K562 (cell line): ENCODE measurements around the gene RPL27A. TPM values are rescaled to one million over a fixed set of nuclear protein-coding genes. Genes with fewer than 3 reads are reported as not detected.

Experiments used
- ATAC-seq: fragments of 200-7000 bp; cut with Tn5 transposase; 3 replicates; pipeline ENCODE4 v1.9.1; 2020; ENCODE audit warnings: moderate library complexity
- BruUV-seq: library from RNA; stranded (reverse); fragments of 400-500 nt; replicated peaks from 2 replicates; lab custom pipeline; 2021; lab: Mats Ljungman, UMichigan
- CTCF ChIA-PET: fragments of 300-600 bp; formaldehyde crosslinking; extraction: SDS; loops from one replicate; lab custom pipeline; 2021; ENCODE audit warnings: low intra/inter-chr PET ratio; lab: Yijun Ruan, JAX
- POLR2A ChIA-PET: fragments of 300-600, 350-650 bp; sonication (Branson Sonifier 250); formaldehyde crosslinking; extraction: SDS; loops from one replicate; lab custom pipeline; 2021; ENCODE audit warnings: antibody characterized with exemption, inconsistent platforms; lab: Yijun Ruan, JAX
- DNase-seq, 4 experiments: peaks; one replicate each; pipeline versions ENCODE4 v3.0.0 to v3.0.0-alpha.2; 2011 to 2018; ENCODE audit warnings: low spot score in 3 of 4, mixed read lengths in 3 of 4; ENCODE audit errors: extremely low read depth in 1 of 4
- FAIRE-seq: peaks from 2 replicates; lab custom pipeline; 2011; peaks lifted over from hg19 to GRCh38; lab: Jason Lieb, UNC
- H2AFZ ChIP-seq: 2 replicates; pipeline ENCODE4 v1.6.0; 2011; ENCODE audit warnings: low read depth, low read length, control low read depth, inconsistent platforms
- H3K27ac ChIP-seq: fragments of 200-600 bp; 3 replicates; pipeline ENCODE4 v1.8.0; 2011; ENCODE audit warnings: low read depth, mild to moderate bottlenecking, control low read depth, inconsistent platforms, low read length, moderate library complexity, mixed read lengths; ENCODE audit errors: extremely low read depth
- H3K27me3 ChIP-seq, 2 experiments: fragments of 300-600 bp in 1 of 2; 2 replicates in 1 of 2; 3 replicates in 1 of 2; pipeline versions ENCODE4 v1.6.0 to v1.8.0; 2011; ENCODE audit warnings: inconsistent platforms in 2 of 2, low read length in 2 of 2, mild to moderate bottlenecking in 1 of 2, mixed read lengths in 1 of 2, moderate library complexity in 1 of 2; ENCODE audit not compliant: control insufficient read depth in 2 of 2, insufficient read depth in 2 of 2
- H3K36me3 ChIP-seq: fragments of 300-600 bp; 3 replicates; pipeline ENCODE4 v1.8.0; 2011; ENCODE audit warnings: mild to moderate bottlenecking, low read length, inconsistent platforms; ENCODE audit not compliant: control insufficient read depth, insufficient read depth
- H3K4me1 ChIP-seq, 2 experiments: fragments of 200-600 bp in 1 of 2; replicated peaks in 1 of 2; 2 replicates in 1 of 2; 3 replicates in 1 of 2; pipeline versions ENCODE4 v1.5.1 to v1.8.0; 2011; ENCODE audit warnings: inconsistent platforms in 2 of 2, low read length in 2 of 2, mild to moderate bottlenecking in 1 of 2, mixed read lengths in 1 of 2, moderate library complexity in 1 of 2; ENCODE audit not compliant: control insufficient read depth in 2 of 2, insufficient read depth in 2 of 2
- H3K4me2 ChIP-seq: 2 replicates; pipeline ENCODE4 v1.6.1; 2011; ENCODE audit warnings: low read length, control low read depth, inconsistent platforms, mixed read lengths; ENCODE audit not compliant: insufficient read depth
- H3K4me3 ChIP-seq: fragments of 200-600 bp; sonication (generic), shearing (Covaris generic); 2 replicates; pipeline ENCODE4 v1.5.1; 2016; ENCODE audit warnings: control low read depth, inconsistent platforms
- H3K79me2 ChIP-seq: fragments of 200-600 bp; 3 replicates; pipeline ENCODE4 v1.8.0; 2011; ENCODE audit warnings: low read length, inconsistent platforms; ENCODE audit not compliant: control insufficient read depth, insufficient read depth
- H3K9ac ChIP-seq, 2 experiments: 2 replicates each; pipeline versions ENCODE4 v1.6.0 to v1.6.1; 2011; ENCODE audit warnings: low read depth in 2 of 2, low read length in 2 of 2, control low read depth in 1 of 2, inconsistent platforms in 1 of 2, mild to moderate bottlenecking in 1 of 2, mixed read lengths in 1 of 2; ENCODE audit not compliant: insufficient read depth in 1 of 2
- H3K9me1 ChIP-seq: one replicate; pipeline ENCODE4 v1.6.0; 2011; ENCODE audit warnings: inconsistent platforms, mild to moderate bottlenecking, low read length, moderate library complexity; ENCODE audit not compliant: control insufficient read depth, insufficient read depth
- H3K9me3 ChIP-seq: replicated peaks from 2 replicates; pipeline ENCODE4 v1.5.1; 2011; ENCODE audit warnings: low read depth, low read length, inconsistent platforms; ENCODE audit not compliant: control insufficient read depth, insufficient read depth
- H4K20me1 ChIP-seq: replicated peaks from 2 replicates; pipeline ENCODE4 v1.6.1; 2011; ENCODE audit warnings: low read length, inconsistent platforms, mixed read lengths; ENCODE audit not compliant: control insufficient read depth, insufficient read depth
- CCNT2 ChIP-seq: IDR thresholded peaks from 2 replicates; pipeline ENCODE4 v1.6.1; 2011; ENCODE audit warnings: borderline replicate concordance, low read depth, mild to moderate bottlenecking, moderate library complexity, mixed read lengths, low read length; ENCODE audit not compliant: insufficient read length; ENCODE audit errors: extremely low read depth
- CREB1 ChIP-seq, 2 experiments: sonication (generic) in 1 of 2; formaldehyde crosslinking in 1 of 2; IDR thresholded peaks; 2 replicates each; pipeline versions ENCODE4 v1.6.1 to v1.8.0; 2012 to 2022; ENCODE audit warnings: inconsistent platforms in 1 of 2, mild to moderate bottlenecking in 1 of 2, missing genetic modification reagents in 1 of 2, moderate library complexity in 1 of 2
- ELF4 ChIP-seq: fragments of 450-650 bp; formaldehyde crosslinking; IDR thresholded peaks from 2 replicates; pipeline ENCODE4 v1.4.0; 2022; ENCODE audit warnings: missing genetic modification characterization
- ESRRA ChIP-seq: fragments of 450-650 bp; IDR thresholded peaks from 2 replicates; pipeline ENCODE4 v1.6.1; 2014; ENCODE audit warnings: low read depth, mild to moderate bottlenecking, moderate library complexity, borderline replicate concordance
- HDAC1 ChIP-seq, 2 experiments: fragments of 450-650 bp; IDR thresholded peaks; 2 replicates each; pipeline ENCODE4 v1.6.1; 2016 to 2017; ENCODE audit warnings: inconsistent platforms in 1 of 2, mild to moderate bottlenecking in 1 of 2, moderate library complexity in 1 of 2
- SPI1 ChIP-seq: IDR thresholded peaks from 2 replicates; pipeline ENCODE4 v1.6.1; 2011; ENCODE audit warnings: low read depth, low read length, control low read depth, borderline replicate concordance
- TCF7 ChIP-seq: sonication (generic); IDR thresholded peaks from 2 replicates; pipeline ENCODE4 v1.6.1; 2016; ENCODE audit warnings: antibody characterized with exemption, borderline replicate concordance
- TGIF2 ChIP-seq: sonication (generic); formaldehyde crosslinking; IDR thresholded peaks from 2 replicates; pipeline ENCODE4 v1.8.1; 2022; ENCODE audit warnings: mild to moderate bottlenecking, missing genetic modification reagents, moderate library complexity
- WGBS: fragments of 100-300 bp; shearing (Covaris generic); methylation state at CpG from one replicate; pipeline ENCODE4 v1.1.6; 2016; ENCODE audit warnings: low coverage, mixed read lengths; ENCODE audit not compliant: insufficient coverage; ENCODE audit errors: missing lambda C conversion rate; 5-methylcytosine and 5-hydroxymethylcytosine counted together
- in situ Hi-C: fragments of 300-500 bp; cut with MboI; formaldehyde crosslinking; loops from 4 replicates; pipeline ENCODE4 v1.15.0; 2018; ENCODE audit warnings: inconsistent platforms, mixed read lengths
- intact Hi-C: fragments of 100-400 bp; cut with micrococcal nuclease; formaldehyde crosslinking; loops from 2 replicates; pipeline ENCODE4 v1.14.2; 2022
- polyA plus RNA-seq, 8 experiments: library from polyadenylated mRNA; depleted of rRNA in 4 of 8; stranded (reverse) in 5 of 8; unstranded in 3 of 8; fragments of >200 nt; fragmentation: Nextera tagmentation in 2 of 8; fragmentation: Illumina TruSeq in 1 of 8; extraction: Ambion mirVana in 2 of 8; extraction: Trizol in 1 of 8; gene quantifications; 2 replicates each; pipeline versions ENCODE4 v1.2.1 to v1.2.3, GENCODE V29; 2011 to 2014; ENCODE audit warnings: inconsistent platforms in 1 of 8, missing spikeins in 1 of 8
- total RNA-seq, 7 experiments: library from RNA; depleted of rRNA in 6 of 7; stranded (reverse); fragments of >200 nt in 6 of 7; fragmentation: Illumina TruSeq in 2 of 7; extraction: Trizol in 2 of 7; gene quantifications; 2 replicates each; pipeline versions ENCODE4 v1.2.1 to v1.2.3, GENCODE V29; 2011 to 2021; ENCODE audit warnings: low replicate concordance in 1 of 7
- TF ChIP-seq, protein P1 (sequence below): sonication (generic); formaldehyde crosslinking; IDR thresholded peaks from 2 replicates; pipeline ENCODE4 v1.8.1; 2023; ENCODE audit warnings: mild to moderate bottlenecking, missing genetic modification reagents, moderate library complexity

The RPL27A gene
- total and polyA plus RNA-seq, 9 of the 15 experiments (the other 6 are each of a cell fraction or from before 2014, with no cell fraction given), result 790 to 4,241 (median 2,267) TPM

DNA sequence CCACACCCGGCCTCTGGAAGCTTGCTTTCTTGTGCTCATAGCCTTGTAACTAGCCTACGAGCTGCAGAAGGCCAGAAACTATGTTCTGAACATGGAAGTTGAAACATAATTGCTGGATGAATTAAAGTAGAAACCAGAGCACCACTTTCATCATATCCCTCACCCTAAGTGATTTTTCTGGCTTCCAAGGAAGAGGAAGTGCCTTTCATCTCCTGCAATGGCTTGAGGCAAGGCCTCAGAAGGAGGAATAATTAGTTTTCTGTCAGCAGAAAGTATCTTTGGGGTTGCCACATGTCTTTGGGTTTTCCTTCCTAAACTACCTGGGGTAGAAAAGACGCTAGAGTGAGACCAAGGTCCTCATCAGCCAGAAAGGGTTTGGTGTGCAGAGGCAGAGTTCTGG lies 14.5 kb downstream of the RPL27A start:
- ChIA-PET POLR2A (interaction anchor here (1.4 to 2.3 kb wide), 2 partner anchors 8 to 14 kb away, joined by 4 to 9 read pairs; partner anchors contain the start of gene RPL27A), CTCF (no interaction called here)
- Histone ChIP-seq H3K79me2 (peaks cover 4% of the 10 kb centered on the region; the same call in 1 of the 3 replicates), H3K4me1 (peaks cover 10 to 20% of the 10 kb centered on the region in 2 experiments), H3K36me3 (peaks cover 32% of the 10 kb centered on the region), H3K4me3 (no peak overlapping the region), H3K27me3 (no peaks in the 10 kb centered on the region), H2AFZ (no peak overlapping the region), H4K20me1 (no peaks in the 10 kb centered on the region), H3K27ac (no peak overlapping the region), H3K9ac (no peak overlapping the region), H3K9me1 (no peaks in the 10 kb centered on the region), H3K9me3 (no peaks in the 10 kb centered on the region), H3K4me2 (no peak overlapping the region)
- ATAC-seq (no peak), DNase-seq (no peak), FAIRE-seq (no peak)
- no TSS peak for BruUV-seq
- in situ Hi-C loops, result no loop called here
- intact Hi-C loops, result no loop called here
- WGBS, result 86% methylated on average over 3 of the region's 3 CpGs
- peak; percentile 73 for TF ChIP-seq SPI1
- TF ChIP-seq, protein P1, sequence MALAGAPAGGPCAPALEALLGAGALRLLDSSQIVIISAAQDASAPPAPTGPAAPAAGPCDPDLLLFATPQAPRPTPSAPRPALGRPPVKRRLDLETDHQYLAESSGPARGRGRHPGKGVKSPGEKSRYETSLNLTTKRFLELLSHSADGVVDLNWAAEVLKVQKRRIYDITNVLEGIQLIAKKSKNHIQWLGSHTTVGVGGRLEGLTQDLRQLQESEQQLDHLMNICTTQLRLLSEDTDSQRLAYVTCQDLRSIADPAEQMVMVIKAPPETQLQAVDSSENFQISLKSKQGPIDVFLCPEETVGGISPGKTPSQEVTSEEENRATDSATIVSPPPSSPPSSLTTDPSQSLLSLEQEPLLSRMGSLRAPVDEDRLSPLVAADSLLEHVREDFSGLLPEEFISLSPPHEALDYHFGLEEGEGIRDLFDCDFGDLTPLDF, result no peak

- TF ChIP-seq HDAC1 (IDR thresholded peaks at IDR 0.05) (no peak), TGIF2 (CRISPR knock-in tag) (no peak), CREB1 (IDR thresholded peaks at IDR 0.05) (no peak), CREB1 (CRISPR knock-in tag; IDR thresholded peaks at IDR 0.05) (no peak), ELF4 (CRISPR knock-in tag) (no peak), ESRRA (no peak), CCNT2 (no peak), TCF7 (no peak)
- ATAC-seq, result no peak
- no peak for DNase-seq
- H3K27ac ChIP-seq, result no peak overlapping the region
- intact Hi-C loops, result no loop called here
- H3K4me2 ChIP-seq, result no peak overlapping the region
- H2AFZ ChIP-seq, result no peak overlapping the region
- H3K9me1 ChIP-seq, result no peaks in the 10 kb centered on the region
- no peaks in the 10 kb centered on the region; the same call in 1 of the 2 replicates for H4K20me1 ChIP-seq
- BruUV-seq, result no TSS peak
- no peak overlapping the region for H3K4me3 ChIP-seq
- no peak overlapping the region; a peak in 1 of 4 replicates for H3K9ac ChIP-seq
- no peaks in the 10 kb centered on the region for H3K9me3 ChIP-seq
- in situ Hi-C loops, result no loop called here
- no peaks in the 10 kb centered on the region for H3K79me2 ChIP-seq
- CTCF ChIA-PET, result no interaction called here
- 89% methylated on average over 5 of the region's 5 CpGs for WGBS
- peaks cover 0 to under 1% of the 10 kb centered on the region in 2 experiments; a peak in 1 of 5 replicates for H3K27me3 ChIP-seq
- H3K4me1 ChIP-seq, result peaks cover 10 to 27% of the 10 kb centered on the region in 2 experiments
- POLR2A ChIA-PET, result interaction anchor here (0.6 to 2.3 kb wide), 4 partner anchors 9 to 93 kb away, joined by 3 to 9 read pairs (median 4); partner anchors contain the start of gene RPL27A
- H3K36me3 ChIP-seq, result peaks cover 19% of the 10 kb centered on the region; the same call in 2 of the 3 replicates
- FAIRE-seq, result no peak
These were observed 15.8 kb downstream of the RPL27A start for GRCh38 chr11:8698379-8698851.
